DOHH2 (cell line): ENCODE data around the gene RIN2.

Experiments
- CTCF ChIP-seq: fragments of 200-600 bp; sonication (generic); IDR thresholded peaks from one replicate; pipeline ENCODE4 v1.5.1; 2014; ENCODE audit warnings: antibody characterized with exemption, mild to moderate bottlenecking, low read depth, low read length; ENCODE audit not compliant: poor library complexity, severe bottlenecking
- EZH2phosphoT487 ChIP-seq: fragments of 200-600 bp; sonication (generic); IDR thresholded peaks from 2 replicates; pipeline ENCODE4 v1.6.1; 2017; ENCODE audit warnings: borderline replicate concordance, mild to moderate bottlenecking, antibody characterized with exemption, low read length, moderate library complexity, mixed read lengths

GRCh38 chr20:19760371-19760721 lies 2.3 kb downstream of the RIN2 start:
- TF ChIP-seq EZH2phosphoT487 (no peak), CTCF (no peak)
